ENCODE measurements around the gene ARHGEF37. TPM values are rescaled to one million over a fixed set of nuclear protein-coding genes. Genes with fewer than 3 reads are reported as not detected.
"Not testable (repeated sequence)": the region's sequence is repeated elsewhere in the genome, so short reads cannot be mapped to it uniquely, and the experiment has no call there.

The ARHGEF37 gene
- total RNA-seq, 1 experiment from 2014 or later = 17.0 TPM

- Histone ChIP-seq H4K20me1 (ENCODE audit: insufficient read depth, low read depth, low read length) (no peaks in the 10 kb centered on the region), H3K4me2 (ENCODE audit: low read depth, low read length, poor library complexity, severe bottlenecking) (no peak overlapping the region), H3K9ac (ENCODE audit: low read length) (no peak overlapping the region), H3K4me1 (ENCODE audit: low read length) (peaks cover 23% of the 10 kb centered on the region), H3K4me3 (ENCODE audit: low read length) (no peak overlapping the region), H3K36me3 (ENCODE audit: insufficient read depth, low read length) (no peaks in the 10 kb centered on the region), H3K9me2 (replicated peaks; ENCODE audit: insufficient read depth, low read length) (no peaks in the 10 kb centered on the region), H3K79me2 (ENCODE audit: low read length) (no peaks in the 10 kb centered on the region), H2AFZ (ENCODE audit: low read length) (no peak overlapping the region), H3K27ac (ENCODE audit: low read length) (no peak overlapping the region), H3K9me3 (ENCODE audit: low read length) (no peaks in the 10 kb centered on the region), H3K27me3 (ENCODE audit: low read length) (no peaks in the 10 kb centered on the region)
- no peak for DNase-seq
Observed at GRCh38 chr5:149644629-149645028, 63.3 kb downstream of the ARHGEF37 start.

- Histone ChIP-seq H3K27me3 (ENCODE audit: low read length) (no peaks in the 10 kb centered on the region), H3K4me3 (ENCODE audit: low read length) (no peak overlapping the region), H4K20me1 (ENCODE audit: insufficient read depth, low read depth, low read length) (no peaks in the 10 kb centered on the region), H3K27ac (ENCODE audit: low read length) (no peak overlapping the region), H3K9me2 (replicated peaks; ENCODE audit: insufficient read depth, low read length) (no peaks in the 10 kb centered on the region), H3K4me1 (ENCODE audit: low read length) (peaks cover 19% of the 10 kb centered on the region), H3K79me2 (ENCODE audit: low read length) (no peaks in the 10 kb centered on the region), H2AFZ (ENCODE audit: low read length) (no peak overlapping the region), H3K4me2 (ENCODE audit: low read depth, low read length, poor library complexity, severe bottlenecking) (no peak overlapping the region), H3K9ac (ENCODE audit: low read length) (no peak overlapping the region), H3K9me3 (ENCODE audit: low read length) (no peaks in the 10 kb centered on the region), H3K36me3 (ENCODE audit: insufficient read depth, low read length) (no peaks in the 10 kb centered on the region)
- no peak for DNase-seq
Observed at GRCh38 chr5:149645236-149645635, 63.9 kb downstream of the ARHGEF37 start.

- H3K9ac ChIP-seq (ENCODE audit: low read length) = no peak overlapping the region
- H3K4me3 ChIP-seq (ENCODE audit: low read length) = no peak overlapping the region
- H3K79me2 ChIP-seq (ENCODE audit: low read length) = no peaks in the 10 kb centered on the region
- no peaks in the 10 kb centered on the region for H3K27me3 ChIP-seq (ENCODE audit: low read length)
- no peaks in the 10 kb centered on the region for H3K36me3 ChIP-seq (ENCODE audit: insufficient read depth, low read length)
- H4K20me1 ChIP-seq (ENCODE audit: insufficient read depth, low read depth, low read length) = no peaks in the 10 kb centered on the region
- H3K4me2 ChIP-seq (ENCODE audit: low read depth, low read length, poor library complexity, severe bottlenecking) = no peak overlapping the region
- no peak overlapping the region for H2AFZ ChIP-seq (ENCODE audit: low read length)
- H3K9me2 ChIP-seq (replicated peaks; ENCODE audit: insufficient read depth, low read length) = no peaks in the 10 kb centered on the region
- peaks cover 14% of the 10 kb centered on the region for H3K4me1 ChIP-seq (ENCODE audit: low read length)
- no peaks in the 10 kb centered on the region for H3K9me3 ChIP-seq (ENCODE audit: low read length)
- H3K27ac ChIP-seq (ENCODE audit: low read length) = no peak overlapping the region
- no peak for DNase-seq
Observed at GRCh38 chr5:149645725-149646124, 64.4 kb downstream of the ARHGEF37 start.

- Histone ChIP-seq H3K9ac (ENCODE audit: low read length) (no peak overlapping the region), H3K36me3 (ENCODE audit: insufficient read depth, low read length) (no peaks in the 10 kb centered on the region), H3K79me2 (ENCODE audit: low read length) (no peaks in the 10 kb centered on the region), H4K20me1 (ENCODE audit: insufficient read depth, low read depth, low read length) (no peaks in the 10 kb centered on the region), H3K4me3 (ENCODE audit: low read length) (no peak overlapping the region), H3K27ac (ENCODE audit: low read length) (no peak overlapping the region), H3K9me3 (ENCODE audit: low read length) (no peaks in the 10 kb centered on the region), H3K4me1 (ENCODE audit: low read length) (peaks cover 9% of the 10 kb centered on the region), H2AFZ (ENCODE audit: low read length) (no peak overlapping the region), H3K9me2 (replicated peaks; ENCODE audit: insufficient read depth, low read length) (no peaks in the 10 kb centered on the region), H3K27me3 (ENCODE audit: low read length) (no peaks in the 10 kb centered on the region), H3K4me2 (ENCODE audit: low read depth, low read length, poor library complexity, severe bottlenecking) (no peak overlapping the region)
- no peak for DNase-seq
Observed at GRCh38 chr5:149646564-149646963, 65.3 kb downstream of the ARHGEF37 start.

- DNase-seq = no peak
- no peak overlapping the region for H3K4me2 ChIP-seq (ENCODE audit: low read depth, low read length, poor library complexity, severe bottlenecking)
Observed at GRCh38 chr5:149647334-149647733, 66.0 kb downstream of the ARHGEF37 start.

GRCh38 chr5:149648464-149649393, 67.4 kb downstream of the ARHGEF37 start:
- not testable (repeated sequence) for H3K4me2 ChIP-seq (ENCODE audit: low read depth, low read length, poor library complexity, severe bottlenecking); DNase-seq; H2AFZ ChIP-seq (ENCODE audit: low read length); H3K27me3 ChIP-seq (ENCODE audit: low read length); H3K4me3 ChIP-seq (ENCODE audit: low read length); H3K9me2 ChIP-seq (replicated peaks; ENCODE audit: insufficient read depth, low read length); H4K20me1 ChIP-seq (ENCODE audit: insufficient read depth, low read depth, low read length); H3K27ac ChIP-seq (ENCODE audit: low read length); H3K9ac ChIP-seq (ENCODE audit: low read length); H3K4me1 ChIP-seq (ENCODE audit: low read length); H3K79me2 ChIP-seq (ENCODE audit: low read length); H3K36me3 ChIP-seq (ENCODE audit: insufficient read depth, low read length); H3K9me3 ChIP-seq (ENCODE audit: low read length)

More at GRCh38 chr5:149647334-149647733, 66.0 kb downstream of the ARHGEF37 start:
- peaks cover 9% of the 10 kb centered on the region for H3K4me1 ChIP-seq (ENCODE audit: low read length)
- H3K9me2 ChIP-seq (replicated peaks; ENCODE audit: insufficient read depth, low read length) = no peaks in the 10 kb centered on the region
- H3K9me3 ChIP-seq (ENCODE audit: low read length) = no peaks in the 10 kb centered on the region
- no peaks in the 10 kb centered on the region for H3K27me3 ChIP-seq (ENCODE audit: low read length)
- H3K9ac ChIP-seq (ENCODE audit: low read length) = no peak overlapping the region
- no peak overlapping the region for H3K4me3 ChIP-seq (ENCODE audit: low read length)
- H3K36me3 ChIP-seq (ENCODE audit: insufficient read depth, low read length) = no peaks in the 10 kb centered on the region
- no peak overlapping the region for H2AFZ ChIP-seq (ENCODE audit: low read length)
- H3K27ac ChIP-seq (ENCODE audit: low read length) = no peak overlapping the region
- H4K20me1 ChIP-seq (ENCODE audit: insufficient read depth, low read depth, low read length) = no peaks in the 10 kb centered on the region
- H3K79me2 ChIP-seq (ENCODE audit: low read length) = no peaks in the 10 kb centered on the region

GRCh38 chr5:149649730-149650129, 68.4 kb downstream of the ARHGEF37 start:
- not testable (repeated sequence) for H3K79me2 ChIP-seq (ENCODE audit: low read length); H4K20me1 ChIP-seq (ENCODE audit: insufficient read depth, low read depth, low read length); H3K9ac ChIP-seq (ENCODE audit: low read length); H3K4me2 ChIP-seq (ENCODE audit: low read depth, low read length, poor library complexity, severe bottlenecking); H3K9me3 ChIP-seq (ENCODE audit: low read length); H3K4me3 ChIP-seq (ENCODE audit: low read length); DNase-seq; H3K27me3 ChIP-seq (ENCODE audit: low read length); H3K36me3 ChIP-seq (ENCODE audit: insufficient read depth, low read length); H2AFZ ChIP-seq (ENCODE audit: low read length); H3K9me2 ChIP-seq (replicated peaks; ENCODE audit: insufficient read depth, low read length); H3K27ac ChIP-seq (ENCODE audit: low read length)
- H3K4me1 ChIP-seq (ENCODE audit: low read length) = peaks cover 14% of the 10 kb centered on the region

GRCh38 chr5:149651686-149652085, 70.4 kb downstream of the ARHGEF37 start:
- Histone ChIP-seq H3K36me3 (ENCODE audit: insufficient read depth, low read length) (no peaks in the 10 kb centered on the region), H3K9me3 (ENCODE audit: low read length) (no peaks in the 10 kb centered on the region), H3K9ac (ENCODE audit: low read length) (no peak overlapping the region), H3K9me2 (replicated peaks; ENCODE audit: insufficient read depth, low read length) (no peaks in the 10 kb centered on the region), H3K79me2 (ENCODE audit: low read length) (no peaks in the 10 kb centered on the region), H3K27me3 (ENCODE audit: low read length) (no peaks in the 10 kb centered on the region), H3K27ac (ENCODE audit: low read length) (no peak overlapping the region), H3K4me2 (ENCODE audit: low read depth, low read length, poor library complexity, severe bottlenecking) (no peak overlapping the region), H4K20me1 (ENCODE audit: insufficient read depth, low read depth, low read length) (no peaks in the 10 kb centered on the region), H3K4me1 (ENCODE audit: low read length) (peaks cover 14% of the 10 kb centered on the region), H3K4me3 (ENCODE audit: low read length) (no peak overlapping the region), H2AFZ (ENCODE audit: low read length) (no peak overlapping the region)
- no peak for DNase-seq

Measured in Karpas-422 (cell line).